Measurements from ENCODE around the gene SORCS2.

SORCS2 gene

DNA sequence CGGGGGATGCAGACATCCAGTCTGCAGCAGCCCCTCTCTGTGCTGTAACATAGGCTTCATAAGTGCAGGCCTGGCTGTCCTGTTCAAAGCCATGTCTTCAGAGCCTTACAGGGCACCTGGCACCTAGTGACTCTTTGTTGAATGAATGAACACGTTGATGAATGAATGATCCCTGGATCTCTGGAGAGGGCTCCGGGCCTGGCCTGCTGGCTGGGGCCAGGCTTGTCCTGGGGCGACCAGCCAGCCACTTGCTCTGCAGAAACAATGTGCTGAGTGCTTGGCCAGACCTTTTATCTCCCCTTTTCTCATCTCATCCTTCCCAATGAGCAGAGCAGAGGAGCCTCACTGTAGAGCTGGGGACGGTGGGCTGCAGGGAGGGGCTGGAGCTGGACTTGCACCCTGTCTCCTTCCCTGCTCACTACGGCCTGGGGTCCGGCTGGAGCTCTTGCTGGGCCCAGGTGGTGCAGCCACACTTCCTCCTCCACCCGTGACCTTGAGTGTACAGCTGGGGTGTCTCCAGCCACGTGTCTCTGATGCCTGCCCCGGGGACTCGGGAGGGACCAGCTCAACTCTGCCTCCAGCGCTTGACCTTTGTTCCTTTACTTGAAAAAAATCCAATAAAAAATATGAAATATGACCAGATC lies 164.5 kb downstream of the SORCS2 start:
- DNase-seq (ENCODE audit: low spot score): no peak

GRCh38 chr4:7357323-7357722 lies 165.0 kb downstream of the SORCS2 start:
- DNase-seq (ENCODE audit: low spot score): no peak

DNA sequence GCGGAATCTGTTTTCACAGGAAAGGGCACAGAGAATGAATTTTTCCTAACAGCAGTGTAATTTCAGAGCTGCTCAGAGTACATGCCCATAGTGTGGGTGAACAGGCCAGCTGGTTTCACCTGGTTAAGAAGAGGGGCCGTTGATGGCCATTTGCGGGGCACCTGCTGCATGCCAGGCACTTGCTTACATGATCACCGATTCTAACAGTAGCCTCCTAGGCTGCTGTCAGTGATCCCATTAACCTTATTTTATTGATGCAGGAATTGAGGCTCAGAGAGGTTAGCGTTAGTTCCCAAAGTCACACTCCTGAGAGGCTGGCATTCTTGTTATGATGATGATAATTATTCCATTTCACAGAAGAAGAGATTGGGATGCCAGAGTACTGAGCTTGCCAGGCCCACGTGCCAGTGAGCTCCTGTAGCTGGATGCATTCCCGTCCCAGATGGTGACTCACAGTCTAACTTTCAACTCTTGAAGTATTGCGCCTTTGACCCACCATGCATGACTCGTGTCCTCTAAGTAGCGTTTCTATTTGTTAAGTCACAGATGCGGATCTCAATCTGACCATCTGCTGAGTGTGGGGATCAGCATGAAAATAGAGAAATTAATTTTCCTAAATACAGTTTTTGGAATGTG lies 165.9 kb downstream of the SORCS2 start:
- no peak for DNase-seq (ENCODE audit: low spot score)

DNA sequence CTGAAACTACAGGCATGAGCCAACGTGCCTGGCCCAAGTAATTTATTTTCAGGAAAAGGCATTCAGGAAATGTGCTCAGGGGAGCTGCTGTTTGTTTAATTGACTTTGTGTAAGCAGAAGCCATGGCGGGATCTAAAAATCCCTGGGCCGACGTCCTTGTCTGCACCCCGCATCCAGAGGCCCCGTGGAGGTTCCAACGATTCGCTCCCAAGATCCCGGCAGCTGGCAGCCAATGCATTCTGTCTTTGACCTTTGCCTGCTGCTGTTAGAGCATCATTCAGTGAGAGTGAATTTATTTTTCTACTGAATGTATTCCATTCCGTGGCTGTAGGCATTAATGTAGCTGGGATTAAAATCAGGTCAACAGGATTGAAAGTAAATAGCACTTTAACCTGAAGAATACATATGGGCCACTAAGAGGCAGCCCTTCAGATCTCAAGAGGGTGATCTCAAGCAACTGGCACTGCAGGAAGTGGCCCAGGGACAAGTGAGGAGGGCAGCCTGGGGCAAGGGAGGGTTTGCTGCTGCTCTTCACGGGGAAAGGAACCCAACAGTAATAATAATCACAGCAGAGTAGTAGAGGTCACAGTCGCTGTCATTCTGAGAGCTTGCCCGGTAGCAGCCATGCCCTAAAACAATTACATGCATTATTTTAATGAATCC lies 167.2 kb downstream of the SORCS2 start:
- DNase-seq (ENCODE audit: low spot score): no peak

DNA sequence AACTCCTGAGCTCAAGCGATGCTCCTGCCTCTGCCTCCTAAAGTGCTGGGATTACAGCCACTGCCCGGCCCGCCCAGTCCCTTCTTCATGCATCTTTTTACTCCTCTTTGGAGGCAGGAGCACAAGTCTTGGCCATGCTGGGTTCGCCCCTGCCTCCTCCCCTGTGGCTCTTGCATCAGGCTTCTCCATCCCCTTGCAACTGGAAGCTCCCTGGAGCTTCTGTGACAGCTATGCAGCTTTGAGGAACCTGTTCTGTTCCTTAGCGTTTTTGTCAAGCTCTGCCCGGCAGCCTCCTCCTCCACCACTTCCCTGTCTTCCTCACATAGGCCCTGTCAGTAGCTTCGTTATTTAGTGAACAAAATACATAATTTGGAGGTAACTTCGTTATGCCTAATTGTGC lies 168.5 kb downstream of the SORCS2 start:
- no peak for DNase-seq (ENCODE audit: low spot score)

DNA sequence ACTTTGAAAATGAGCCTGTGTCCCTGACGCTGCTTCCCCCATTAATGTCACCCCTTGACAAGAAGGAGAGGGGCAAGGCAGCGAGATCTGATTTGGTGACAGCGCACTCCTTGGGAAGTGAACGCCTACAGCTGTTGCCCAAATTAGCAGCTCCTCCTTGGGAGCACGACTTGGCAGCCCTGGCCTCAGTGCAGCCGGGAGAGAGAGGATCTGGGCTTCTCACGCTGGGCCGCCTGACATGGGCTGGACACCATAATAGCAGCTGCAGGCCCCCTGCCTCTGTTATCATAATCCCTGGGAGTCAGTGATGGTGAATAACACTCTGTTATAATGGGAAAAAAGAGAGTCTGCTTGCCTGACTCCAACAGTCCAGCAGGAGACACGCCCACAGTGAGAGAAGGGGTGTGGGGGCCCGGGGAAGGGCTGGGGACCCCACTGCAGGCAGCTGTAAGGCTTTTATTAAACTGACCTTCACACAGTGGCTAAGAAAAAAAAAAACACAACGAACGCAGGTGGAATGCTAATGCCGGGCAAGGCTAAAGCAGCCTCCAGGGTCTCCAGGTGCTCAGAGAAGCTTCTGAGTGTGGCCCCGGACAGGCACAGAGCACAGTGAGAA lies 169.1 kb downstream of the SORCS2 start:
- DNase-seq (ENCODE audit: low spot score): no peak

GRCh38 chr4:7362341-7362740 lies 170.0 kb downstream of the SORCS2 start:
- DNase-seq (ENCODE audit: low spot score): no peak

DNA sequence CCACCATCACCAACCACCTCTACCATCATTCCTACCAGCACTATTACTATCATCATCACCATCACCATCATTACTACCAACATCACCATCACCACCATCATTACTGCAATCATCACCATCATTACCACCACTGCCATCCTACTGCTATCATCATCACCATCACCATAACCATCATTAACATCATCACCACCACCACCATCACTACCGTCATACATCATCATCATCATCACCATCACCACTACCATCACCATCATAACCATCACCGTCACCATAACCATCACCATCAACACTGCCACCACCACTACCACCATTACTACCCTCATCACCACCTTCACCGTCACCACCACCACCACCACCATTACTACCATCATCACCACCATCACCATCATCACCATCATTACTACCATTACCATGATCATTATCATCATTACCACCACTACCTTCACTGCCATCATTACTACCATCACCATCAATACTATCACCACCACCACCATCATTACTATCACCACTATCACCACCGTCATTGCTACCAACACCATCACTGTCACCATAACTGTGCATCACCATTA lies 170.6 kb downstream of the SORCS2 start:
- no peak for DNase-seq (ENCODE audit: low spot score)

GRCh38 chr4:7364979-7365378 lies 172.6 kb downstream of the SORCS2 start:
- no peak for DNase-seq (ENCODE audit: low spot score)

DNA sequence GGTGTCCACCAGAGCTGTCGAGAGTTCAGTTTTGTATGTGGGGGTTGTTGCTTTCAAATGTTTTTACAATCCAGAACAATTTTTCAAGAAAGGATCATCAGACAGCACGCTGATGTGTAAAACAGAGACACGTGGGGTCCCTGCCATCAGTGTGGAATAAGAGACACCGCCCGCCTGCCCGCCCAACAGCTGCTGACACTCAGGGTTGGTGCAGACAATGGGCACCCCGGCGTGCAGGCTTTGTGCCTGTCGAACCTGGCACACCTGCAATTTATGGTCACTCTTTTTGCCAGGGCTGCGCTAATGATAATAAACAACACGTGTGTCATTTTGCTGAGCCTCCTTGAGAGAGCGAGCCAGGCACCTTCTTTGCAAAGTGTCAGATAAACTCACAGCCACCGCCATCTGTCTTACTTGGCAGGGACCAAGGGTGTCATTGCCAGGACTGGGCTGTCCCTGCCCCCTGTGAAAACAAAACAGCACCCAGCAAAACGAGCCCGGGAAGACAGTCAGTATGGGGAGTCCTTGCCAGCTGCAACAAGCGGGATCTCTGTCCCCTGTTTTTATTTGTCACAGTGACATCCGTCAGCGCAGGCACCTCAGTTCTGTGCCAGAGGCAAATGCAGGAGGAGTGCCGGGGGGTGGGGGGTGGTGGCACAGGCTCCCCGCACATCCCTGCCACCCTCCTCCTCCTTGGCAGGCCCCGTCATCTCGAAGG lies 173.3 kb downstream of the SORCS2 start:
- no peak for DNase-seq (ENCODE audit: low spot score)

- DNase-seq (ENCODE audit: low spot score): no peak
Measured at GRCh38 chr4:7366180-7366945, 174.0 kb downstream of the SORCS2 start.

DNA sequence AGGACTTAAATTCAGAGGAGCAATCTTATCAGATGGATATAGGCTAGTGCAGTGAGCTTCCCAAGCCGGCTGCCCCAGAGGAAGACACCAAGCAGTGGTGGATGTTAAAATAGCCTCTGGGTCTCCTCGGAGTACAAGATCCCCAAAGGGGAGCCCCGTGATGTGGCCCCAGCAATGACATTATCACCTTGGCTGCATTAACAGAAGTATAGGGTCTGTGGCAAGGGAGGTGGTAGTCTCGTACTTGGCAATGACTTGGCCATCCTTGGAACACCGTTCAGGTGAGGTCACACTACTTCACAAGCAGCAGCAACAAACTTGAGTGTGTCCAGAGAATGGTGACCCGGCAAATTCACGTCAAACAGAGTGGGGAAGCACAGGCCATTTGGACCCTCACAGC lies 174.6 kb downstream of the SORCS2 start:
- DNase-seq (ENCODE audit: low spot score): no peak

DNA sequence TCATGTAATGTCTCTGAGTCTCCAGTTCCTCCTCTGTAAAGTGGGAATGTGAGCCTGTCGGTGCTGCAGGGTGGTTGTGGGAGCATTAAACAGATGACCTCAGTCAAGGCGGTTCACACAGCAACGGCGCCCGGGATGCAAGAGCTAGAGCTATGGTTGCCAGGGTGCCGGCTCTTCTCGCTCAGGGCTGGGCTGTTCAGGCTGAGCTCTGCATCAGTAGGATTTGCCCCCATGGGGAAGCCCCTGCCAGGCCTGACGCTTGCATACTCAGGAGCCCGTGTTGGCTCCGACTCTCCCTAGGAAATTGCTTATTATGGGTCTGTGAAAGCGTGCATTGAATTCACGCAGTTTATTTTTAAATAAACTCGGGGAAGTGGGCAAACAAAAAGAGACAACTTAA lies 175.1 kb downstream of the SORCS2 start:
- DNase-seq (ENCODE audit: low spot score): no peak

DNA sequence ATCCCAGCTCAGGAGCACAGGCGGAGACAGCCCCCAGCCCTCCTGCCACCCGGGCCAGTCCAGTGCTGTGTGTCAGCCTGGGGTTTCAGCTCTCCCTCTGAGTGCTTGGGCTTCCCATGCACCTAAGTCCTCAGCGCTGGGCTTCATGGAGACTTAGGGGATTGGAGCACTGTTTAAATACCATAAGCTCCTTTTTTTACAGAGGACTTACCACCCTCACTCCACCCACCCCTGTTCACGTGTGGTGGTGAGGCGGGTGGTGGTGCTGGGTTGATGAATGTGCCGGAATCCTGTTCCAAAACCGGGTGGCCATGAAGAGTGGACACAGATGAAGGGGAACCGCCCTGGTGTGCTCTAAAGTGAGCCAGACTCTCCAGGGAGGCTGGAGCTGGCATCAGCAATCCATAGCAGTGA lies 175.5 kb downstream of the SORCS2 start:
- no peak for DNase-seq (ENCODE audit: low spot score)

DNA sequence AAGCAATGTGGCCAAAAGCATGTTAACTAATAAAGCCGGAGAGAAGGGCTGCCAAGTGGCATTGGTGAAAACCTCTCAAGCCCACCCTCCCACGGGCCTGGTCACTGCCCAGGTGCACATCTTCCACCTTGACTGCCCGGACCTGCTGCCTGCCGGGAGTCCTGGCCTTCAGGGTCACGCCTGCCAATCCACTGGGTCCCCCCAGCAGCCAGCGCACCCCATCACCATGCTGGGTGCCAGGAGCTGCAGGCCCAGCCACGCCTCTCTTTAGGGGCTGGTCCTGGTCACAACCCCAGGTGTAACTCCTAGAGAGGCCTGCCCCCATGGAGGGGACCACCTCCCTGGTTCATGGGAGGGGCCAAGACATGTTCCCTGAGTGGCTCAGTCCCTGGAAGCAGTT lies 176.0 kb downstream of the SORCS2 start:
- no peak for DNase-seq (ENCODE audit: low spot score)

DNA sequence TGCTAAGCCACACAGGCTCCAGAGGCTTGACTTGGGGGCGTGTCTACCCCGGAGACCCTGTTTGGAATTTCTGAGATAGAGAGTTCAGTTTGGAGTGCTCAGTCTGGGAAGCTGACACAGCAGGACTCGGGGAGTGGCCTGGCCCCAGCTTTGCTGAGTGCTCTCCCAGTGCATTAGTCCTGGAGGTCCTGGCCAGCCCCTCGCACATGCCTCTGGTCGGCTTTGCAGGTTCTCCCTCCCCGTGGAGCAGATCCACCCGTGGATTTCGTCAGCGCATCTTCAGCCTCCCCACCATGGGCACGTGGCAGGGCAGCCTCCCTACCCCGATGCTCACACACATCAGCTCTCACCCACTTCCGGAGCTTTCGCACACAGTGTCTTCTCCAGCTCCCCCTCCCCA lies 177.2 kb downstream of the SORCS2 start:
- DNase-seq (ENCODE audit: low spot score): no peak

- no peak for DNase-seq (ENCODE audit: low spot score)
Measured at GRCh38 chr4:7370038-7370437, 177.7 kb downstream of the SORCS2 start.

DNA sequence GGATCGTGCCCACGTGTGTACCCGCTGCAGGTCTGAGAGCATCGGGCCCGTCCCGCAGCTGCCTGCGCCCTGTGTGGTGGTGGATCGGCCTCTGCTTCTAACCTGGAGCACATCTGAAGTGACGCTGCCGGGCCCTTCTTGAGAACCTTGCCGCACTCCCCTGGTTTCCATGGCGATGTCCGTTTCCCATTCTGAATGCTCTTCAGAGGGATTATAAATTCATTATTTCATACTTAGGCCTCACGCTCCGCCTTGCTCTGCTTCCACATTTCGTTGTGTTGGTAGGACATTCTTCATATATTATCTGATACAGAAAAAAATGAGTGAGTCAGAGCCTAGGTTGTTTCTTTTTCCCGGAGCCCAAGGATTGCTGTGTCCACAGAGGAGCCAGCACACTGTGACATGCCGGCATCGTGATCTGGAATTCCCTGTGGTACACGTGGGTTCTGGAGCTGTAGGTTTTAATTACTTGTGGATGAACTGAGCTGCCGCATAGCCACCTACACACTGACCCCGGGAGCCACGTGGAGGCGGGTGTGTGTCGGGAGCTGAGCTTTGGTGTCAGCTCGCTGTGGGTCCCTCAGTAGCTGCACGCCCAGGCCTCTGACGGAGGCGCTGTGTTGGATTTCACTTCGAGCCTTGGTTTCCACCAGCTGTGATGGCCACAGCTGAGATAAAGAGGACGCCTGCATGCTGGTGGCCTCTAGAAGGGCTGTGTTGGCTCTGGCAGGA lies 179.0 kb downstream of the SORCS2 start:
- no peak for DNase-seq (ENCODE audit: low spot score)

GRCh38 chr4:7372673-7373072 lies 180.3 kb downstream of the SORCS2 start:
- DNase-seq (ENCODE audit: low spot score): no peak

- no peak for DNase-seq (ENCODE audit: low spot score)
Measured at GRCh38 chr4:7374571-7374970, 182.2 kb downstream of the SORCS2 start.

- DNase-seq (ENCODE audit: low spot score): no peak
Measured at GRCh38 chr4:7375427-7375826, 183.1 kb downstream of the SORCS2 start.

Measured in CD4-positive, alpha-beta T cell treated with Interleukin-2 at 100 ng/mL for 4 hours (primary cell).